H1 (cell line): Measurements from ENCODE around the gene B4GALT5. TPM values are rescaled to one million over a fixed set of nuclear protein-coding genes. Genes with fewer than 3 reads are reported as not detected.
A peak's percentile ranks its signal among the peaks of the same experiment; 100 is the strongest.

Experiments
- CHD1 ChIP-seq: IDR thresholded peaks from 2 replicates; pipeline ENCODE4 v1.6.1; 2012; ENCODE audit warnings: low read depth, low read length, improper control_type of control experiment
- CHD7 ChIP-seq: fragments of 300-600 bp; sonication (generic); IDR thresholded peaks from 2 replicates; pipeline ENCODE4 v1.7.1; 2012; ENCODE audit warnings: low read length, moderate library complexity, mild to moderate bottlenecking, inconsistent platforms; ENCODE audit not compliant: insufficient replicate concordance
- HDAC2 ChIP-seq, 2 experiments: fragments of 300-600 bp in 1 of 2; sonication (generic) in 1 of 2; IDR thresholded peaks; 2 replicates each; pipeline ENCODE4 v1.6.1; 2011 to 2012; ENCODE audit warnings: low read depth in 2 of 2, low read length in 2 of 2, mild to moderate bottlenecking in 2 of 2, moderate library complexity in 2 of 2, borderline replicate concordance in 1 of 2, inconsistent platforms in 1 of 2
- KDM5A ChIP-seq: fragments of 200-600 bp; IDR thresholded peaks from 2 replicates; pipeline ENCODE4 v1.7.1; 2012; ENCODE audit warnings: mild to moderate bottlenecking, low read length, inconsistent platforms, mixed read lengths
- POU5F1 ChIP-seq: IDR thresholded peaks from 2 replicates; pipeline ENCODE4 v1.6.1; 2011; ENCODE audit warnings: low read depth, mild to moderate bottlenecking, low read length, moderate library complexity
- RAD21 ChIP-seq, 2 experiments: IDR thresholded peaks in 1 of 2; conservative IDR thresholded peaks in 1 of 2; 2 replicates each; pipeline ENCODE4 v1.6.1; 2011; ENCODE audit warnings: low read depth in 2 of 2, low read length in 2 of 2, improper control_type of control experiment in 1 of 2, inconsistent platforms in 1 of 2, mild to moderate bottlenecking in 1 of 2, moderate library complexity in 1 of 2
- RFX5 ChIP-seq: IDR thresholded peaks from 2 replicates; pipeline ENCODE4 v1.6.1; 2011; ENCODE audit warnings: low read depth, low read length, improper control_type of control experiment, borderline replicate concordance
- SUZ12 ChIP-seq: fragments of 200-600 bp; sonication (generic); IDR thresholded peaks from 2 replicates; pipeline ENCODE4 v1.6.1; 2012; ENCODE audit warnings: mild to moderate bottlenecking, inconsistent platforms, low read length, moderate library complexity, mixed read lengths
- polyA plus RNA-seq, 7 experiments: library from polyadenylated mRNA; depleted of rRNA in 3 of 7; stranded (reverse) in 5 of 7; unstranded in 2 of 7; fragments of >200 nt in 5 of 7; fragments of 200-250 nt in 2 of 7; gene quantifications; 1 replicate in 5 of 7; 2 replicates in 1 of 7; 4 replicates in 1 of 7; pipeline versions ENCODE4 v1.2.1 to v1.2.3, GENCODE V29; 2011 to 2013; ENCODE audit warnings: missing spikeins in 2 of 7, mixed read lengths in 2 of 7
- total RNA-seq: library from RNA; stranded (reverse); fragmentation: NEBNext Ultra II Directional; extraction: Animal tissue kit (Norgen Biotek cat#: 25700); gene quantifications from 2 replicates; pipeline ENCODE4 v1.2.1, GENCODE V29; 2021

B4GALT5 gene
- total and polyA plus RNA-seq, 2 of the 8 experiments (the other 6 are each of a cell fraction or from before 2014, with no cell fraction given): 46.5 to 75.4 TPM

GRCh38 chr20:49713753-49714712, at the start of gene B4GALT5 (continued):
- TF ChIP-seq CHD7 (no peak), HDAC2 (IDR thresholded peaks at IDR 0.05; ENCODE audit: borderline replicate concordance in 1 of 2, low read depth in 2 of 2, low read length in 2 of 2) (no peak), POU5F1 (no peak), SUZ12 (no peak), CHD1 (no peak), RFX5 (no peak), KDM5A (no peak), RAD21 (IDR thresholded peaks at IDR 0.05 in 1 of 2, conservative IDR thresholded peaks at IDR 0.05 in 1 of 2; ENCODE audit: low read depth in 2 of 2, low read length in 2 of 2) (peak; percentile 17 to 32; a peak in 2 of 4 replicates)
